ENCODE data around the gene MPC1L.

MPC1L gene

GRCh38 chrX:40632199-40632598, 9.0 kb downstream of the MPC1L start:
- no peak for DNase-seq (ENCODE audit: low spot score)

- no peak for DNase-seq (ENCODE audit: low spot score)
Measured at GRCh38 chrX:40637687-40638086, 14.5 kb downstream of the MPC1L start.

- no peak for DNase-seq (ENCODE audit: low spot score)
Measured at GRCh38 chrX:40644176-40644575, 20.9 kb downstream of the MPC1L start.

GRCh38 chrX:40644821-40645358, 21.7 kb downstream of the MPC1L start:
- DNase-seq (ENCODE audit: low spot score) = peak; percentile 75

GRCh38 chrX:40646489-40647306, 23.5 kb downstream of the MPC1L start:
- DNase-seq (ENCODE audit: low spot score) = peak; percentile 61

GRCh38 chrX:40647307-40648197, 24.3 kb downstream of the MPC1L start, which contains the start of gene CXorf38:
TSS of gene CXorf38 (minus strand) at chrX:40647561. CDS start at chrX:40647520, 41 bp downstream.
- peak; percentile 85 for DNase-seq (ENCODE audit: low spot score)

GRCh38 chrX:40651620-40652223, 28.5 kb downstream of the MPC1L start:
- peak; percentile 76 for DNase-seq (ENCODE audit: low spot score)

GRCh38 chrX:40652664-40653063, 29.4 kb downstream of the MPC1L start:
- DNase-seq (ENCODE audit: low spot score) = no peak

GRCh38 chrX:40653535-40653934, 30.3 kb downstream of the MPC1L start:
- DNase-seq (ENCODE audit: low spot score) = no peak

- DNase-seq (ENCODE audit: low spot score) = no peak
Measured at GRCh38 chrX:40660381-40660780, 37.2 kb downstream of the MPC1L start.

GRCh38 chrX:40661489-40661888, 38.3 kb downstream of the MPC1L start:
- DNase-seq (ENCODE audit: low spot score) = no peak

- DNase-seq (ENCODE audit: low spot score) = no peak
Measured at GRCh38 chrX:40663078-40663740, 40.0 kb downstream of the MPC1L start.

GRCh38 chrX:40663880-40664630, 40.8 kb downstream of the MPC1L start:
- no peak for DNase-seq (ENCODE audit: low spot score)

- DNase-seq (ENCODE audit: low spot score) = no peak
Measured at GRCh38 chrX:40671126-40671525, 47.9 kb downstream of the MPC1L start.
